CD14-positive monocyte (primary cell): Measurements from ENCODE around the gene CRTC1. TPM values are rescaled to one million over a fixed set of nuclear protein-coding genes. Genes with fewer than 3 reads are reported as not detected.

Source experiments
- DNase-seq, 3 donors: peaks; one replicate each; pipeline ENCODE4 v3.0.0-alpha.2; 2011 to 2022
- H2AFZ ChIP-seq: 2 replicates; pipeline ENCODE4 v1.6.0; 2012; ENCODE audit warnings: mild to moderate bottlenecking, low read depth, low read length, inconsistent platforms; ENCODE audit not compliant: insufficient read depth, poor library complexity, severe bottlenecking
- H3K27ac ChIP-seq, 2 donors: 1 replicate in 1 of 2; 2 replicates in 1 of 2; pipeline ENCODE4 v1.5.1; 2012 to 2013; ENCODE audit warnings: low read length in 2 of 2, control low read depth in 1 of 2, inconsistent platforms in 1 of 2, low read depth in 1 of 2, mild to moderate bottlenecking in 1 of 2
- H3K27me3 ChIP-seq, 2 donors: one replicate each; pipeline versions ENCODE4 v1.6.0 to v1.6.1; 2011 to 2013; ENCODE audit warnings: low read length in 2 of 2; ENCODE audit not compliant: control insufficient read depth in 2 of 2, insufficient read depth in 2 of 2
- H3K36me3 ChIP-seq, 2 donors: replicated peaks in 1 of 2; 1 replicate in 1 of 2; 2 replicates in 1 of 2; pipeline versions ENCODE4 v1.5.1 to v1.6.1; 2012 to 2013; ENCODE audit warnings: low read length in 2 of 2, control low read depth in 1 of 2, inconsistent platforms in 1 of 2, mild to moderate bottlenecking in 1 of 2; ENCODE audit not compliant: insufficient read depth in 2 of 2, control insufficient read depth in 1 of 2
- H3K4me1 ChIP-seq, 2 donors: 1 replicate in 1 of 2; 2 replicates in 1 of 2; pipeline versions ENCODE4 v1.5.1 to v1.6.1; 2012 to 2013; ENCODE audit warnings: low read length in 2 of 2, control low read depth in 1 of 2, inconsistent platforms in 1 of 2, mild to moderate bottlenecking in 1 of 2, moderate library complexity in 1 of 2; ENCODE audit not compliant: insufficient read depth in 2 of 2, control insufficient read depth in 1 of 2
- H3K4me2 ChIP-seq: replicated peaks from 2 replicates; pipeline ENCODE3; 2012; ENCODE audit warnings: low read length, moderate library complexity, mild to moderate bottlenecking; ENCODE audit not compliant: poor library complexity, severe bottlenecking; ENCODE audit errors: extremely low read depth
- H3K4me3 ChIP-seq, 3 experiments: fragments of 200-600 bp in 1 of 3; sonication (generic) in 1 of 3; replicated peaks in 1 of 3; 1 replicate in 2 of 3; 2 replicates in 1 of 3; pipeline ENCODE4 v1.5.1; 2011 to 2013; ENCODE audit warnings: low read length in 3 of 3, mild to moderate bottlenecking in 3 of 3, control low read depth in 2 of 3, low read depth in 2 of 3, inconsistent platforms in 1 of 3, moderate library complexity in 1 of 3
- H3K79me2 ChIP-seq: 2 replicates; pipeline ENCODE4 v1.6.0; 2012; ENCODE audit warnings: mild to moderate bottlenecking, control low read depth, inconsistent platforms, low read length, moderate library complexity; ENCODE audit not compliant: insufficient read depth
- H3K9ac ChIP-seq: 2 replicates; pipeline ENCODE4 v1.6.0; 2017; ENCODE audit warnings: low read length, mild to moderate bottlenecking; ENCODE audit not compliant: insufficient read depth, poor library complexity, severe bottlenecking
- H3K9me3 ChIP-seq, 2 donors: replicated peaks in 1 of 2; 1 replicate in 1 of 2; 2 replicates in 1 of 2; pipeline versions ENCODE4 v1.5.1 to v1.6.1; 2012 to 2013; ENCODE audit warnings: low read length in 2 of 2, control low read depth in 1 of 2; ENCODE audit not compliant: control insufficient read depth in 1 of 2, insufficient read depth in 1 of 2
- H4K20me1 ChIP-seq: 2 replicates; pipeline ENCODE4 v1.6.0; 2012; ENCODE audit warnings: mild to moderate bottlenecking, low read length, control low read depth, moderate library complexity; ENCODE audit not compliant: insufficient read depth
- H3K27ac Mint-ChIP-seq, 7 donors: one replicate each; pipeline ENCODE4 v1.8.0; 2020; ENCODE audit warnings: mild to moderate bottlenecking in 7 of 7, mixed read lengths in 7 of 7, moderate library complexity in 6 of 7, inconsistent platforms in 2 of 7
- H3K27me3 Mint-ChIP-seq, 3 donors: one replicate each; pipeline ENCODE4 v1.8.0; 2021 to 2022; ENCODE audit warnings: low read depth in 3 of 3, mild to moderate bottlenecking in 3 of 3, mixed read lengths in 3 of 3, moderate library complexity in 3 of 3, inconsistent platforms in 1 of 3
- H3K36me3 Mint-ChIP-seq, 2 donors: one replicate each; pipeline ENCODE4 v1.8.0; 2020; ENCODE audit warnings: mixed read lengths in 2 of 2, inconsistent platforms in 1 of 2, mild to moderate bottlenecking in 1 of 2
- H3K4me1 Mint-ChIP-seq: one replicate; pipeline ENCODE4 v1.8.0; 2020; ENCODE audit warnings: mild to moderate bottlenecking, mixed read lengths
- H3K4me3 Mint-ChIP-seq, 2 donors: one replicate each; pipeline ENCODE4 v1.8.0; 2020; ENCODE audit warnings: mild to moderate bottlenecking in 2 of 2, mixed read lengths in 2 of 2, moderate library complexity in 1 of 2
- H3K9me3 Mint-ChIP-seq, 7 donors: one replicate each; pipeline ENCODE4 v1.8.0; 2020 to 2022; ENCODE audit warnings: mixed read lengths in 7 of 7, mild to moderate bottlenecking in 6 of 7, moderate library complexity in 6 of 7, inconsistent platforms in 2 of 7
- whole genome bisulfite sequencing: methylation state at CpG from one replicate; pipeline ENCODE4 v1.1.5; 2013; ENCODE audit warnings: missing lambda C conversion rate; ENCODE audit not compliant: insufficient coverage; 5-methylcytosine and 5-hydroxymethylcytosine counted together
- intact Hi-C, 2 donors: fragments of 100-400 bp; cut with micrococcal nuclease; formaldehyde crosslinking; loops; one replicate each; pipeline versions ENCODE4 v1.15.0 to v1.15.1; 2023
- polyA plus RNA-seq, 3 donors: library from polyadenylated mRNA; depleted of rRNA in 1 of 3; unstranded in 2 of 3; stranded (reverse) in 1 of 3; fragments of 300-500 nt in 2 of 3; fragments of >200 nt in 1 of 3; fragmentation: Illumina TruSeq in 2 of 3; gene quantifications; 1 replicate in 2 of 3; 2 replicates in 1 of 3; pipeline ENCODE4 v1.2.3, GENCODE V29; 2012 to 2021
- TF ChIP-seq, protein P1 (sequence below): fragments of 200-600 bp; IDR thresholded peaks from one replicate; pipeline ENCODE4 v1.8.0; 2022; ENCODE audit warnings: antibody characterized with exemption, mild to moderate bottlenecking

Gene CRTC1
- polyA plus RNA-seq, 3 donors = 0.28 to 9.2 (median 0.55) TPM

DNA sequence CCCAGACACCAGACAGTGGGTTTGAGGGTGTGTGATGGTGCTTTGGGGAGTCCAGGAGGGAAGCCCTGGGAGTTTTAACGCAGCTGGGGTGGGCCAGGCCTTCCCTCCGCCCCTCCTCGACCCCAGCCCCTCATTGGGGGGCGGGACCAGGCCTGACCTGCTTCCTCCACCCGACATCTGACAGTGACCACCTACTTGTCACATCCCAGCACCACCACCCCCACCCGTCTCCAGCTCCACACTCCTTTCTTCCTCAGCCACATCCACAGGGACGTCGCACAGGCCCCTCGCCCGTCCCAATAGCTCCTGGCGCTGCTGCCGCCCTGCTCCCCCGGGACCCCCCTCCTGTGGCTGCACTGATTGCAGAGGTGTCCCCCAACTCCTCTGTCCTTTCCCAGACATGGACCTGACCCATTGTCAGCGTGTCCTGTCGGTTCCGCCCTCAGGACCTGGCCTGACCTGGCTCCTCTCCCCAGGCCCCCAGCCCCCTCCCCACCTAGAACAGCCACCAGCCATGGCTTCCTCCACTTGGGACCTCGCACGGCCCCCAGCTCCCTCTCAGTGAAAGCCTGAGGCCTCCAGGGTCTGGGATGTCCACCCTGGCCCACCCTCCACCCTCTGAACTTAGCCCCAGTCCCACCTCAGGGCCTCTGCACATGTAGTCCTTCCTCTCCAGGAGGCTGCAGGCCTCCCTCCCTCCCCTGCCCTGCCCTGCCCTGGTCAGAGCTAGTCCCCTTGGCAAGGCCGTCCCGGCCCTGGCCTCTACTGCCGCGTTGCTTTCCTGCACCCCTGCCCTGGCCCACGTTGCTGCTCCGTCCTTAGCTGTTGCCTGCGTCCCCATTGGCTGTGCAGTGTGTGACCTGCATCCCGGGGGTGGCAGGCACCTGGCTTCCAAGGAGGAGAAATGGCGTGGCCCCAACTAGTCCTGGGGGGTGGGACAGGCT lies 77.2 kb downstream of the CRTC1 start:
- 94% methylated on average over 22 of the region's 27 CpGs for WGBS

GRCh38 chr19:18761531-18762110 lies 78.1 kb downstream of the CRTC1 start:
- WGBS = 98% methylated on average over 11 of the region's 16 CpGs
- intact Hi-C loops = no loop called here
- H3K4me3 ChIP-seq = no peak overlapping the region
- no peak overlapping the region for H2AFZ ChIP-seq
- H3K27me3 ChIP-seq = no peaks in the 10 kb centered on the region
- no peaks in the 10 kb centered on the region for H3K79me2 ChIP-seq
- no peaks in the 10 kb centered on the region for H3K4me1 ChIP-seq
- Mint-ChIP-seq H3K9me3 (no peaks in the 10 kb centered on the region), H3K4me3 (no peak overlapping the region), H3K27me3 (peaks cover 0 to 2% (median 2%) of the 10 kb centered on the region in 3 donors), H3K4me1 (no peaks in the 10 kb centered on the region), H3K27ac (no peak overlapping the region), H3K36me3 (peaks cover 4 to 8% of the 10 kb centered on the region in 2 donors)
- no peak overlapping the region for H3K4me2 ChIP-seq
- H3K36me3 ChIP-seq = peaks cover 0 to 4% of the 10 kb centered on the region in 2 donors
- TF ChIP-seq, protein P1, sequence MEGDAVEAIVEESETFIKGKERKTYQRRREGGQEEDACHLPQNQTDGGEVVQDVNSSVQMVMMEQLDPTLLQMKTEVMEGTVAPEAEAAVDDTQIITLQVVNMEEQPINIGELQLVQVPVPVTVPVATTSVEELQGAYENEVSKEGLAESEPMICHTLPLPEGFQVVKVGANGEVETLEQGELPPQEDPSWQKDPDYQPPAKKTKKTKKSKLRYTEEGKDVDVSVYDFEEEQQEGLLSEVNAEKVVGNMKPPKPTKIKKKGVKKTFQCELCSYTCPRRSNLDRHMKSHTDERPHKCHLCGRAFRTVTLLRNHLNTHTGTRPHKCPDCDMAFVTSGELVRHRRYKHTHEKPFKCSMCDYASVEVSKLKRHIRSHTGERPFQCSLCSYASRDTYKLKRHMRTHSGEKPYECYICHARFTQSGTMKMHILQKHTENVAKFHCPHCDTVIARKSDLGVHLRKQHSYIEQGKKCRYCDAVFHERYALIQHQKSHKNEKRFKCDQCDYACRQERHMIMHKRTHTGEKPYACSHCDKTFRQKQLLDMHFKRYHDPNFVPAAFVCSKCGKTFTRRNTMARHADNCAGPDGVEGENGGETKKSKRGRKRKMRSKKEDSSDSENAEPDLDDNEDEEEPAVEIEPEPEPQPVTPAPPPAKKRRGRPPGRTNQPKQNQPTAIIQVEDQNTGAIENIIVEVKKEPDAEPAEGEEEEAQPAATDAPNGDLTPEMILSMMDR = no peak
- H3K9ac ChIP-seq = no peak overlapping the region
- no peaks in the 10 kb centered on the region for H3K9me3 ChIP-seq
- no peak for DNase-seq
- no peak overlapping the region for H3K27ac ChIP-seq
- no peaks in the 10 kb centered on the region for H4K20me1 ChIP-seq

More for the DNA sequence above, 77.2 kb downstream of the CRTC1 start:
- TF ChIP-seq, protein P1 = no peak
- H4K20me1 ChIP-seq = no peaks in the 10 kb centered on the region
- H3K36me3 Mint-ChIP-seq = peaks cover 8 to 14% of the 10 kb centered on the region in 2 donors
- H3K9me3 Mint-ChIP-seq = no peaks in the 10 kb centered on the region
- H3K4me1 ChIP-seq = no peaks in the 10 kb centered on the region
- H3K79me2 ChIP-seq = no peaks in the 10 kb centered on the region
- no peak for DNase-seq
- H3K4me1 Mint-ChIP-seq = no peaks in the 10 kb centered on the region
- H3K27ac Mint-ChIP-seq = no peak overlapping the region
- peaks cover 0 to 2% (median 2%) of the 10 kb centered on the region in 3 donors for H3K27me3 Mint-ChIP-seq
- no peak overlapping the region for H3K27ac ChIP-seq
- peaks cover 0 to 9% of the 10 kb centered on the region in 2 donors for H3K36me3 ChIP-seq
- H3K4me2 ChIP-seq = no peak overlapping the region
- H3K9me3 ChIP-seq = no peaks in the 10 kb centered on the region
- H3K4me3 Mint-ChIP-seq = no peak overlapping the region
- no peak overlapping the region for H3K9ac ChIP-seq
- intact Hi-C loops = no loop called here
- no peak overlapping the region for H3K4me3 ChIP-seq
- H2AFZ ChIP-seq = no peak overlapping the region
- H3K27me3 ChIP-seq = no peaks in the 10 kb centered on the region
